Fibroblast of peridontal ligament (primary cell): ENCODE data around the gene OTOF.
A peak's percentile ranks its signal among the peaks of the same experiment; 100 is the strongest.

Experiments
- DNase-seq: peaks from one replicate; pipeline ENCODE4 v3.0.0-alpha.2; 2010; ENCODE audit errors: extremely low read depth

Gene OTOF

GRCh38 chr2:26465981-26466471 lies 11.9 kb downstream of the OTOF start:
- DNase-seq, result no peak

- no peak for DNase-seq
Observed at GRCh38 chr2:26465266-26465925, 12.5 kb downstream of the OTOF start.

DNA sequence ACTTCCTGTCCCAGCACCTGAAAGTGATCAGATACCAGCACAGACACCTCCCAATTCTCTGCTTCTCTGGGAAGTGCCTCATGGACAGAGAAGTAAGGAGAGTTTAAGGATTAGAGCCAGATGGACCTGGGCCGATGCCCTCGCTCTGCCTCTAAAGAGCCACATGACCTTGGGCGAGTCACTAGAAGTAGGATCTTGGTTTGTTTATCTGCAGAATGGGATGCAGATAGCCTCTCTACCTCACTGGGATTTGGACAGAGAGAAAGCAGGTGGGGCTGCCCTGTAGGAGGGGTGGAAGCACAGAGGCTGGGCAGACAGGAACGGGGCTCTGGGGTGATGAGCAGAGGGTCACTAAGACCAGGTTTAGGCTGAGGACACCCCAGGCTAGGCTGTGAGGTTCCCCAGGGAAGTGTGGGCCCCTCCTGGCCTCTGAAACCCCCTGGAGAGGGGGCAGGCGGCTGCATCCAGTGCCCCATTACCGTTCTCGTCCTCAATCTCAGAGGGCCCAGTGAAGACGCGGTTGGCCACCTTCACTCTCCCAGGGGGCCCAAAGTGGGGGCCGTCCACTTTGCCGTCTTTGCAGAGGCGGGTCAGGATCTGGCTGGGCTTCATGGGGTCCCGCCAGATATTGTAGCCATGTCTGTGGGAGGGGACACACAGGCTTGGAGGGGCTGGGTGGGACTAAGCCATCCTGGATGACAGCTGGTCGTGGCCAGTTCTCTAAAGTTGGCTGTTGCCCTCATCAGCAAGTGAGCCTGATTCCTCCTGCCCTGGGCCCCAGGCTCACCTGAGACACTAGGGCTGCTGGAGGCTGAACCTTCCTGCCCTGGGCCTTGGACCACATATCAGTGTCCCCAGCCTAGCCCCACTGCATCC lies 13.3 kb downstream of the OTOF start:
- DNase-seq, result no peak

- no peak for DNase-seq
Observed at GRCh38 chr2:26463244-26464192, 14.4 kb downstream of the OTOF start.

- DNase-seq, result peak; percentile 57
Observed at GRCh38 chr2:26462511-26463243, 15.2 kb downstream of the OTOF start.

GRCh38 chr2:26462100-26462499 lies 15.8 kb downstream of the OTOF start:
- no peak for DNase-seq

DNA sequence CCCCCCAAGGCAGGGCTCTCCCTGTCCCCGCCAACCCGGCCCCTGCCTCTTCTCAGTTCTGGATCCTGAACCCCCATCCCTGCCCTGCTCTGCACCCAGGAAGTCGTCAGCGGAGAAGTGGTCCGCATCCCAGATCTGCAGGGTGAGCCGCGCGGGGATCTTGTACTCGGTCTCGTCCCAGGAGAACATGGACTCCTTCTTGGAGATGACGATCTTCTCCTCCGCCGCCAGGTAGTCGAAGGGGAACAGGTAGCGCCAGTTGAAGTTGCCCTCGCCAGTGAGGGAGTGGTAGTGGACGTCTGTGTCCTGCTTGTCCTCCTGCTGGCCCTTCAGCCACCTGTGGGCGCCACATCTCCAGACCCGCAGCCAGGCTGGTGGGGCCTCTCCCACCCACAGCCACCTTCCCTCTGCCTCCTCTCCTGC lies 16.3 kb downstream of the OTOF start:
- DNase-seq, result no peak

DNA sequence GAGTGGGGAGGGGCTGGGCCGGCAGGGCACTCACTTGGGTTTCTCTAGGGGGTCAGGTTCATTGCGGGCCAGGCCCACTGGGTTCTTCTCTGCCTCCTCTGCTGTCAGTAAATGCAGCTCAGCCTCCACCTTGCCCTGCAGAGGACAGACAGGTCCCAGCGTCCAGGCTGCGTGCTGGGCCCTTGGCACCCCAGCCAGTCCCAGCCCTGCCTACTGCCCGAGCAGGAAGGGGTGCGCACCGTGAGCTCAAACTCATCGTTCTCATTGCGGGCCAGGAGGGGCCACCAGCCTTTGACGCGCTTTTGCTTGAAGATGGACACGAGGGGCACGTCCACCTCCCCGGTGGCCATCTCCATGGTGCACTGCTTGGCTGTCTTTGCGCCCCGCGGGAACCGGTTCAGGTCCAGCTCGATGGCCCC lies 17.3 kb downstream of the OTOF start:
- DNase-seq, result no peak

GRCh38 chr2:26459991-26460612 lies 17.8 kb downstream of the OTOF start:
- DNase-seq, result no peak

DNA sequence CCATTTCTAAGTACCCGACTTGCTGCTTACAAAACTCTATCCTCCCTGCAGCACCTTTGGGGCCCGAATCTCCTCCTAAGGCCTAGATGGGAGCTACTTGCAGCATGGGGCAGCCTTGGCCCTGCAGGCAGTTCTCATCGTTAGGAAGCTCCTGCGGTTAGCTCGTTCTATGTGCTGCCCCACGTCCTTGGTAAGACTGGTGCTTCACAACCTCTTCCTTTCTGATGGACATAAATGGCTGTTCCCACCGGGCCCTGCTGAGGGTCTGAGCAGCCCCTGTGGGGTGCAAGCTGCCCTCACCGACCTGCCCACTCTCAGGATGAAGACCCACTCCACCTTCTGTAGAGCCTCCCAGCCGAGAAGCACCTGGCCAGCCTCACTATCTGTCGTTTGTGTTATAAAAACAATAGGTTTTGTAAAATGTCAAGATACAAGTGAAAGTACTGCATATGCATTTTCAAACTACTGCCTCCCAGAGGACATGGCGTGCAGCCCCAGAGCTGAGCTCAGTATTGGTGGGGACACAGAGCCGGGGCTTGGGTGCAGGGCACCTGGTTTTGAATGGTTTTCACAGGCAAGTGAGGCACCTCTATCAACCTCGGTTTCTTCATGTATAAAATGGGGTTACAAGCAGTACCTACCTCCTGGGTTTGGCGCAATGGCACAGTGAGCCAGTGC lies 19.4 kb downstream of the OTOF start:
- DNase-seq, result no peak

DNA sequence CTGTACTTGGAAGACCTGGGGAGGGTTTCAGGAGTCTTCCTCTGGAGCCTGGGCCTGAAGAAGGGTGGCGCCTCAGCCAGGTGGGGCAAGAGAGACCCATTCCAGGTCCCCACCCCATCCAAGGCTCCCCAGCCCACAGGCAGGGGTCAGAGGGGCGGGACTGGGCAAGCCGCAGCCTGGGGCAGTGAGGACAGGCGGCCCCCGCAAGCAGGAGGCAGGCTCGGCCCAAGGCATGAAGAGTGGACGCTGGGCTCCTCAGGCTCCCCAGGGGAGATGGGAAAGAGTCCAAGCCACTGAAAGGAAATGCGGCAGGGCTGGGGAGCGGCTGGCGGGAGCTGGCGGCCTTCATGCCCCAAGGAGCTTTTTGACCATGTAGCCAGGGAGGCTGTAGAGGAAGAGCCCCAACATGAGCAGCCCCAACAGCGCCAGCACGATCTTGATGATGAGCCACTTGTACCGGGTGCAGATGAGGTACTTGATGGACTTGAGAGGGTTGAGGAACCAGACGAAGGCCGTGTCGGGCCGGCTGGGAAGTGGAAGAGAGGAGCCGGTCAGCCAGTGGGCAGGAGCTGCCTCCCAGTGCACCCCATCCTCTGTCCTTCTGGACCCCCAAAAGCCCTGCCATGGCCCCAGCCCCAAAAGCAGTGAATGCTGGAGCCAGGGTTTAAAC lies 20.1 kb downstream of the OTOF start:
- no peak for DNase-seq

DNA sequence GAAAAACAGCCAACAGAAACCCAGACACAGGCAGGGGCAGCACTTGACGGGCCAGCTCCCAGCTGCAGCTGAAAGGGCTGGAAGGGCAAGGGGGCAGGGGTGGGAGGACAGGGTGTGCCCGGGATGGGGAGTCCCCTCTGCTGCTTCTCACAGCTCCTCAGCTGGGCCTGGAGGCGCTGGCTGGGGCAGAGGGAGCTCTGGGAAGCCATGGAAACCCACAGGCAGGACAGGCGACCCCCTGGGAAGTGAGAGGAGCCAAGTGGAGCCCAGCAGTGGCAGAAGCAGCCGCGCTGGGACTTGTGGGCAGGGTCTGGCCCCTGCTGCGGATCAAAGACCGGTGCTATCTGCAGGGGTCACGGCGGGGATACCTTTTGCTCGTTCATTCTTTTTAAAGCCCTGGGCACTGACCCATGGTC lies 20.7 kb downstream of the OTOF start:
- no peak for DNase-seq

- DNase-seq, result no peak
Observed at GRCh38 chr2:26456440-26457250, 21.3 kb downstream of the OTOF start.

DNA sequence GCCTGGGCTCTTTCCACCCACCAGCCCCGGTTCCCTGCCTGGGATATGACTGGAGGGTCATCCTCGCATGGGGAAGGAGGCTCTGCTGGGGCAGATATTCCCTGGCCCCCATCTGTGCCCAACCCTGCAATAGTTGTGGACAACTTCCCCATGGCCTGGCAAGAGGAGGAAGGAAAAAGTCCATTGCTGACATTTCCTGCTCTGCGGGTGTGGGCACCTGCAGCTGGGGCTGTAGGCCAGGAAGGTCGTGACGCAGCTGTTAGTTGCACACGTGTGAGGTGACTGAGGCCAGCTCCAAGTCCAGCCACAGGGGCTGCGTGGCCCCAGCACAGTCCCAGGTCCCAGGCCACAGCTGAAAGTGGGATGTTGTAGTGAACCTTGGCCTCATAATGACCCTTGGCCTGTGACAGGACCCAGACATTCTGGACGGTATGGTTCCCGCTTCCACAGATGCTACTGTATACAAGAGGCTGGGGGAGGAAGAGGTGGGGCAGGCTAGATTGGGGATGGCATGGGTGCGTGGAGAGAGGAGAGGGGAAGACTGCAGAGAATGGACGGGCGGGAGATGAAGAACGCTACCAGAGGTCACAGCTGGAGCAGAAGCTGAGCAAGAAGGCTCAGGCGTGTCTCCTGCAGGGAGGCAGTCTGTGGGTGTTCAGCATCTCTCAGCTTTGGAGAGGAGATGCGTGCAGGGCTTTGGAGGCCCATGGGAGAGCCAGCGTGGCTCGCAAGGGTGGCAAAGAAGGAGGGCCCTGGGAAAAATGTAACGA lies 22.1 kb downstream of the OTOF start:
- DNase-seq, result no peak

DNA sequence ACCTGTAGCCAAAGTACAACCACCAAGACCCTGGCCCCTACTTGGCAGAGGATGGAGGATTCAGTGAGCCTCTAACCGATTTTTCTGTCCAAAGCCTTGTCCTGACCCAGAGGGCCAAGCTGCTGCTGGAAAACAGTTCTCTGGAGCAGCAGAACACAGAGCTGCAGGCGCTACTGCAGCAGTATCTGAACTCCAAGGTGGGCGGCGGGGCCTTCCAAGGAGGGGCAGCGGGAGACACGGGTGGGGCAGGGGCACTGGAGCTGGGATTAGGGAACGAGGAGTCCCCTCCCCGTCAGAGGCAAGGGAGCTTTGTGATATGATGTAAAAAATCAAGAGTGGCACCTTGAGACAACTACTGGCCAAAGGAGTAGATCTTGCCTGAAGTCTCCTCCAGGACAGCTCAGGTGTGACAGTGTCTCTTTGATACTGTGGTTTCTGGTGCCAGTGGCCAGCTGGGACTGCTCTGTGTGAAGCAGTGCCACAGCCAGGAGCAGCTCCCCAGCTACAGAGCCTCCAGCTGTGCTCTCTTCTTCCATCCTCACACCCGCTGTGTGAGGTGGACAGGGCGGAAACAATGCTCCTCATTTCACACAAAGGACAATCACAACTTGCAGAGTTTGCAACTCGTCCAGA lies 22.8 kb downstream of the OTOF start:
- DNase-seq, result no peak

DNA sequence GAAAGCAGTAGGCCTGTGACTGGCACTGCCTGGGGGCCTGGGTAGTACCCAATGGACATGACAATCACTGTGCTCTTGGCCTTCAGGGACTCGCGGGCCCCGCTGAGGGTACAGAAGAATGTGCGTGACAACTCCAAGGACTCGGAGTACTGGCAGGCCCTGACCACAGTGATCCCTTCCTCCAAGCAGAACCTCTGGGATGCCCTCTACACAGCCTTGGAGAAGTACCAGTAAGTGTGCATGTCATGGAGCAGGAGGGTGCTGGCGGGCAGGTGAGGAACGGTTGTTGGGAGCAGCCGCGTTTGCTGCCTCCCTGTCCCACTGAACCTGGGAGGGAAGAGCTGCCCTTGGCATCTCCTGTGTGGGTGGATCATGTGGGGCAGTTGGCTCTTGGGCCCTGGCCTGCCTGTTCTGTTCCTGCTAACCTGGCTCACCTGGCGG lies 23.3 kb downstream of the OTOF start:
- DNase-seq, result no peak
